ENCODE results near the gene NEFH. TPM values are rescaled to one million over a fixed set of nuclear protein-coding genes. Genes with fewer than 3 reads are reported as not detected.

The NEFH gene
- total RNA-seq, 1 experiment from 2014 or later = not detected

- CTCF ChIA-PET = interaction anchor here (1.3 to 1.8 kb wide), 2 partner anchors 10 to 95 kb away, joined by 4 to 10 read pairs; no protein-coding TSS in a partner anchor
- H3K36me3 Mint-ChIP-seq (ENCODE audit: insufficient read depth, unreplicated experiment) = no peaks in the 10 kb centered on the region
- POLR2A ChIA-PET = no interaction called here
- H3K9me3 Mint-ChIP-seq (ENCODE audit: unreplicated experiment) = no peaks in the 10 kb centered on the region
- H3K27me3 Mint-ChIP-seq (ENCODE audit: insufficient read depth, unreplicated experiment) = peaks cover 37% of the 10 kb centered on the region
- TF ChIP-seq, protein P1, sequence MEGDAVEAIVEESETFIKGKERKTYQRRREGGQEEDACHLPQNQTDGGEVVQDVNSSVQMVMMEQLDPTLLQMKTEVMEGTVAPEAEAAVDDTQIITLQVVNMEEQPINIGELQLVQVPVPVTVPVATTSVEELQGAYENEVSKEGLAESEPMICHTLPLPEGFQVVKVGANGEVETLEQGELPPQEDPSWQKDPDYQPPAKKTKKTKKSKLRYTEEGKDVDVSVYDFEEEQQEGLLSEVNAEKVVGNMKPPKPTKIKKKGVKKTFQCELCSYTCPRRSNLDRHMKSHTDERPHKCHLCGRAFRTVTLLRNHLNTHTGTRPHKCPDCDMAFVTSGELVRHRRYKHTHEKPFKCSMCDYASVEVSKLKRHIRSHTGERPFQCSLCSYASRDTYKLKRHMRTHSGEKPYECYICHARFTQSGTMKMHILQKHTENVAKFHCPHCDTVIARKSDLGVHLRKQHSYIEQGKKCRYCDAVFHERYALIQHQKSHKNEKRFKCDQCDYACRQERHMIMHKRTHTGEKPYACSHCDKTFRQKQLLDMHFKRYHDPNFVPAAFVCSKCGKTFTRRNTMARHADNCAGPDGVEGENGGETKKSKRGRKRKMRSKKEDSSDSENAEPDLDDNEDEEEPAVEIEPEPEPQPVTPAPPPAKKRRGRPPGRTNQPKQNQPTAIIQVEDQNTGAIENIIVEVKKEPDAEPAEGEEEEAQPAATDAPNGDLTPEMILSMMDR (IDR thresholded peaks at IDR 0.05; ENCODE audit: unreplicated experiment) = no peak
- intact Hi-C loops (cut with micrococcal nuclease) = no loop called here
- peak; percentile 13 for DNase-seq (ENCODE audit: unreplicated experiment)
- H3K4me1 Mint-ChIP-seq (ENCODE audit: insufficient read depth, unreplicated experiment) = peaks cover 6% of the 10 kb centered on the region
- H3K4me3 Mint-ChIP-seq (ENCODE audit: unreplicated experiment) = no peak overlapping the region
- no TSS peak for BruUV-seq (replicated peaks)
- no peak overlapping the region for H3K27ac Mint-ChIP-seq (ENCODE audit: low read depth, unreplicated experiment)
Observed at GRCh38 chr22:29481265-29482000, 1.4 kb downstream of the NEFH start.

DNA sequence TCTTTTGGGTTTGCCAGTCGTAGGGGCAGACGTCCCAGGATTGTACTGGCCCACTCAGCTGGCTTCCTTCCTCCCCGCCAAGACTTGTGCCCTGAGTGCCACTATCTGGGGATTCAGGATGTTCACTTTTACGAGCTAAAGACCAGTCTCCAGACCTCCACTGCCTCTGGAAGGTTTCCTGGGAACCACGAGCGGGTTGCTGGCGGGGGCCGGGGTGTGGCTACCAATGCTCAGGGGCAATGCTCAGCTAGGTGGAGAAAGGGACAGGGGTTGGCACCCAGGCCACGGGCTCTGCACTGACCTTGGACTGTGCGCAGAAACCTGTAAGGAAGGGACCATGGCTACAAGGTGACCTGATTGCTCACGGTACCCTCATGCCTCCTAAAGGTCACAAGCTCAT lies 2.2 kb downstream of the NEFH start:
- no peak for DNase-seq (ENCODE audit: unreplicated experiment)
- CTCF ChIA-PET = interaction anchor here (0.6 to 1.8 kb wide), 4 partner anchors 11 to 881 kb away, joined by 3 to 10 read pairs (median 4); no protein-coding TSS in a partner anchor
- POLR2A ChIA-PET = interaction anchor here (0.5 kb wide), 1 partner anchor 23 kb away, joined by 3 read pairs; no protein-coding TSS in a partner anchor
- no peak overlapping the region for H3K27ac Mint-ChIP-seq (ENCODE audit: low read depth, unreplicated experiment)
- H3K9me3 Mint-ChIP-seq (ENCODE audit: unreplicated experiment) = no peaks in the 10 kb centered on the region
- H3K4me1 Mint-ChIP-seq (ENCODE audit: insufficient read depth, unreplicated experiment) = peaks cover 2% of the 10 kb centered on the region
- no peak overlapping the region for H3K4me3 Mint-ChIP-seq (ENCODE audit: unreplicated experiment)
- H3K36me3 Mint-ChIP-seq (ENCODE audit: insufficient read depth, unreplicated experiment) = no peaks in the 10 kb centered on the region
- TF ChIP-seq, protein P1 (IDR thresholded peaks at IDR 0.05; ENCODE audit: unreplicated experiment) = no peak
- intact Hi-C loops (cut with micrococcal nuclease) = no loop called here
- peaks cover 30% of the 10 kb centered on the region for H3K27me3 Mint-ChIP-seq (ENCODE audit: insufficient read depth, unreplicated experiment)
- BruUV-seq (replicated peaks) = no TSS peak

- no peaks in the 10 kb centered on the region for H3K9me3 Mint-ChIP-seq (ENCODE audit: unreplicated experiment)
- H3K27ac Mint-ChIP-seq (ENCODE audit: low read depth, unreplicated experiment) = no peak overlapping the region
- no peaks in the 10 kb centered on the region for H3K36me3 Mint-ChIP-seq (ENCODE audit: insufficient read depth, unreplicated experiment)
- TF ChIP-seq, protein P1 (IDR thresholded peaks at IDR 0.05; ENCODE audit: unreplicated experiment) = no peak
- ChIA-PET POLR2A (interaction anchor here (0.5 kb wide), 1 partner anchor 23 kb away, joined by 3 read pairs; no protein-coding TSS in a partner anchor), CTCF (interaction anchor here (0.6 to 1.8 kb wide), 3 partner anchors 12 to 881 kb away, joined by 3 to 10 read pairs (median 4); no protein-coding TSS in a partner anchor)
- BruUV-seq (replicated peaks) = no TSS peak
- no peak for DNase-seq (ENCODE audit: unreplicated experiment)
- peaks cover 26% of the 10 kb centered on the region for H3K27me3 Mint-ChIP-seq (ENCODE audit: insufficient read depth, unreplicated experiment)
- no peaks in the 10 kb centered on the region for H3K4me1 Mint-ChIP-seq (ENCODE audit: insufficient read depth, unreplicated experiment)
- H3K4me3 Mint-ChIP-seq (ENCODE audit: unreplicated experiment) = no peak overlapping the region
- intact Hi-C loops (cut with micrococcal nuclease) = no loop called here
Observed at GRCh38 chr22:29482726-29483125, 2.7 kb downstream of the NEFH start.

GRCh38 chr22:29483254-29483653 lies 3.2 kb downstream of the NEFH start:
- CTCF ChIA-PET = interaction anchor here (0.7 kb wide), 1 partner anchor 320 kb away, joined by 3 read pairs; no protein-coding TSS in a partner anchor
- intact Hi-C loops (cut with micrococcal nuclease) = no loop called here
- DNase-seq (ENCODE audit: unreplicated experiment) = no peak
- BruUV-seq (replicated peaks) = no TSS peak
- Mint-ChIP-seq H3K27ac (ENCODE audit: low read depth, unreplicated experiment) (no peak overlapping the region), H3K36me3 (ENCODE audit: insufficient read depth, unreplicated experiment) (no peaks in the 10 kb centered on the region), H3K4me3 (ENCODE audit: unreplicated experiment) (no peak overlapping the region), H3K4me1 (ENCODE audit: insufficient read depth, unreplicated experiment) (no peaks in the 10 kb centered on the region), H3K27me3 (ENCODE audit: insufficient read depth, unreplicated experiment) (peaks cover 20% of the 10 kb centered on the region), H3K9me3 (ENCODE audit: unreplicated experiment) (no peaks in the 10 kb centered on the region)
- TF ChIP-seq, protein P1 (IDR thresholded peaks at IDR 0.05; ENCODE audit: unreplicated experiment) = no peak
- POLR2A ChIA-PET = no interaction called here

Data from MCF 10A (cell line).